ENCODE measurements around the gene TYRP1. TPM values are rescaled to one million over a fixed set of nuclear protein-coding genes. Genes with fewer than 3 reads are reported as not detected.

The TYRP1 gene
- total RNA-seq, 2 experiments from 2014 or later: not detected

GRCh38 chr9:12698266-12698665 lies 5.1 kb downstream of the TYRP1 start:
- Mint-ChIP-seq H3K9me3 (ENCODE audit: low read depth) (peaks cover 5% of the 10 kb centered on the region), H3K4me3 (no peak overlapping the region), H3K27me3 (no peaks in the 10 kb centered on the region), H3K4me1 (no peaks in the 10 kb centered on the region), H3K36me3 (ENCODE audit: low read depth) (no peaks in the 10 kb centered on the region), H3K27ac (no peak overlapping the region)
- intact Hi-C loops (cut with DNase I, micrococcal nuclease): loop anchor here in 1 of 2 experiments (10.0 kb wide), 1 partner anchor 57 kb away; no protein-coding TSS in a partner anchor
- DNase-seq (no peak), ATAC-seq (no peak)
- ChIA-PET CTCF (no interaction called here), POLR2A (no interaction called here)

- DNase-seq: no peak
- ChIA-PET CTCF (no interaction called here), POLR2A (no interaction called here)
- intact Hi-C loops (cut with DNase I, micrococcal nuclease): loop anchor here in 1 of 2 experiments (10.0 kb wide), 1 partner anchor 56 kb away; no protein-coding TSS in a partner anchor
- Mint-ChIP-seq H3K4me3 (no peak overlapping the region), H3K9me3 (ENCODE audit: low read depth) (peaks cover 5% of the 10 kb centered on the region), H3K27me3 (no peaks in the 10 kb centered on the region), H3K4me1 (no peaks in the 10 kb centered on the region), H3K36me3 (ENCODE audit: low read depth) (no peaks in the 10 kb centered on the region), H3K27ac (no peak overlapping the region)
- ATAC-seq: no peak
These were observed 5.8 kb downstream of the TYRP1 start for GRCh38 chr9:12698986-12699385.

GRCh38 chr9:12699529-12699928 lies 6.3 kb downstream of the TYRP1 start:
- CTCF ChIA-PET: no interaction called here
- H3K36me3 Mint-ChIP-seq (ENCODE audit: low read depth): no peaks in the 10 kb centered on the region

GRCh38 chr9:12701126-12701525 lies 7.9 kb downstream of the TYRP1 start:
- no peak for ATAC-seq
- Mint-ChIP-seq H3K9me3 (ENCODE audit: low read depth) (peaks cover 4% of the 10 kb centered on the region), H3K27me3 (no peaks in the 10 kb centered on the region)

More at GRCh38 chr9:12699529-12699928, 6.3 kb downstream of the TYRP1 start:
- no peak for ATAC-seq
- H3K27me3 Mint-ChIP-seq: no peaks in the 10 kb centered on the region
- DNase-seq: no peak
- H3K4me1 Mint-ChIP-seq: no peaks in the 10 kb centered on the region
- POLR2A ChIA-PET: no interaction called here
- peaks cover 5% of the 10 kb centered on the region for H3K9me3 Mint-ChIP-seq (ENCODE audit: low read depth)
- H3K27ac Mint-ChIP-seq: no peak overlapping the region
- intact Hi-C loops (cut with DNase I, micrococcal nuclease): loop anchor here in 1 of 2 experiments (10.0 kb wide), 1 partner anchor 55 kb away; no protein-coding TSS in a partner anchor
- no peak overlapping the region for H3K4me3 Mint-ChIP-seq

GRCh38 chr9:12702160-12702758 lies 9.1 kb downstream of the TYRP1 start:
- Mint-ChIP-seq H3K4me1 (no peaks in the 10 kb centered on the region), H3K27me3 (no peaks in the 10 kb centered on the region), H3K27ac (no peak overlapping the region), H3K9me3 (ENCODE audit: low read depth) (peaks cover 3% of the 10 kb centered on the region), H3K4me3 (no peak overlapping the region), H3K36me3 (ENCODE audit: low read depth) (no peaks in the 10 kb centered on the region)
- CTCF ChIA-PET: no interaction called here
- intact Hi-C loops (cut with DNase I, micrococcal nuclease): no loop called here
- POLR2A ChIA-PET: no interaction called here
- DNase-seq (no peak), ATAC-seq (no peak)

More at GRCh38 chr9:12701126-12701525, 7.9 kb downstream of the TYRP1 start:
- intact Hi-C loops (cut with DNase I, micrococcal nuclease): no loop called here
- H3K4me1 Mint-ChIP-seq: no peaks in the 10 kb centered on the region
- ChIA-PET CTCF (no interaction called here), POLR2A (no interaction called here)
- no peaks in the 10 kb centered on the region for H3K36me3 Mint-ChIP-seq (ENCODE audit: low read depth)
- no peak for DNase-seq
- no peak overlapping the region for H3K27ac Mint-ChIP-seq
- H3K4me3 Mint-ChIP-seq: no peak overlapping the region

- no peaks in the 10 kb centered on the region for H3K36me3 Mint-ChIP-seq (ENCODE audit: low read depth)
- DNase-seq: no peak
- no peaks in the 10 kb centered on the region for H3K27me3 Mint-ChIP-seq
- intact Hi-C loops (cut with DNase I, micrococcal nuclease): no loop called here
- no peak overlapping the region for H3K4me3 Mint-ChIP-seq
- no peak for ATAC-seq
- H3K9me3 Mint-ChIP-seq (ENCODE audit: low read depth): peaks cover 3% of the 10 kb centered on the region
- no peak overlapping the region for H3K27ac Mint-ChIP-seq
- no peaks in the 10 kb centered on the region for H3K4me1 Mint-ChIP-seq
- POLR2A ChIA-PET: no interaction called here
- CTCF ChIA-PET: no interaction called here
These were observed 10.8 kb downstream of the TYRP1 start for GRCh38 chr9:12703996-12704395.

GRCh38 chr9:12705738-12706391 lies 12.7 kb downstream of the TYRP1 start:
- intact Hi-C loops (cut with DNase I, micrococcal nuclease): no loop called here

GRCh38 chr9:12708562-12709298 lies 15.5 kb downstream of the TYRP1 start:
- DNase-seq (no peak), ATAC-seq (no peak)
- POLR2A ChIA-PET: no interaction called here
- Mint-ChIP-seq H3K36me3 (ENCODE audit: low read depth) (no peaks in the 10 kb centered on the region), H3K27me3 (no peaks in the 10 kb centered on the region), H3K9me3 (ENCODE audit: low read depth) (peaks cover 2% of the 10 kb centered on the region), H3K4me1 (no peaks in the 10 kb centered on the region), H3K27ac (no peak overlapping the region), H3K4me3 (no peak overlapping the region)
- intact Hi-C loops (cut with DNase I, micrococcal nuclease): no loop called here
- CTCF ChIA-PET: no interaction called here

More at GRCh38 chr9:12705738-12706391, 12.7 kb downstream of the TYRP1 start:
- H3K27me3 Mint-ChIP-seq: no peaks in the 10 kb centered on the region
- no peak overlapping the region for H3K4me3 Mint-ChIP-seq
- H3K27ac Mint-ChIP-seq: no peak overlapping the region
- no peaks in the 10 kb centered on the region for H3K36me3 Mint-ChIP-seq (ENCODE audit: low read depth)
- POLR2A ChIA-PET: no interaction called here
- CTCF ChIA-PET: no interaction called here
- no peak for ATAC-seq
- no peaks in the 10 kb centered on the region for H3K4me1 Mint-ChIP-seq
- no peak for DNase-seq
- H3K9me3 Mint-ChIP-seq (ENCODE audit: low read depth): peaks cover 3% of the 10 kb centered on the region

GRCh38 chr9:12712532-12712931 lies 19.3 kb downstream of the TYRP1 start:
- ChIA-PET POLR2A (no interaction called here), CTCF (no interaction called here)
- intact Hi-C loops (cut with DNase I, micrococcal nuclease): no loop called here
- Mint-ChIP-seq H3K36me3 (ENCODE audit: low read depth) (no peaks in the 10 kb centered on the region), H3K27ac (no peak overlapping the region), H3K9me3 (ENCODE audit: low read depth) (no peaks in the 10 kb centered on the region), H3K27me3 (no peaks in the 10 kb centered on the region), H3K4me1 (no peaks in the 10 kb centered on the region), H3K4me3 (no peak overlapping the region)
- DNase-seq: no peak
- no peak for ATAC-seq

- intact Hi-C loops (cut with DNase I, micrococcal nuclease): no loop called here
- no peaks in the 10 kb centered on the region for H3K4me1 Mint-ChIP-seq
- H3K4me3 Mint-ChIP-seq: no peak overlapping the region
- peaks cover 4% of the 10 kb centered on the region for H3K9me3 Mint-ChIP-seq (ENCODE audit: low read depth)
- no peak overlapping the region for H3K27ac Mint-ChIP-seq
- no peak for ATAC-seq
- no peak for DNase-seq
- no peaks in the 10 kb centered on the region for H3K36me3 Mint-ChIP-seq (ENCODE audit: low read depth)
- POLR2A ChIA-PET: no interaction called here
- H3K27me3 Mint-ChIP-seq: no peaks in the 10 kb centered on the region
- CTCF ChIA-PET: no interaction called here
These were observed 22.1 kb downstream of the TYRP1 start for GRCh38 chr9:12715268-12715667.

- no peak for DNase-seq
- H3K9me3 Mint-ChIP-seq (ENCODE audit: low read depth): peaks cover 8% of the 10 kb centered on the region
- ChIA-PET CTCF (no interaction called here), POLR2A (no interaction called here)
- no peaks in the 10 kb centered on the region for H3K4me1 Mint-ChIP-seq
- ATAC-seq: no peak
- H3K4me3 Mint-ChIP-seq: no peak overlapping the region
- no peaks in the 10 kb centered on the region for H3K36me3 Mint-ChIP-seq (ENCODE audit: low read depth)
- H3K27me3 Mint-ChIP-seq: no peaks in the 10 kb centered on the region
- intact Hi-C loops (cut with DNase I, micrococcal nuclease): no loop called here
- H3K27ac Mint-ChIP-seq: no peak overlapping the region
These were observed 23.8 kb downstream of the TYRP1 start for GRCh38 chr9:12716823-12717600.
